ENCODE results near the gene GRIK4.

GRIK4 gene

GRCh38 chr11:120893440-120894201 is 382.1 kb downstream of the GRIK4 start:
- peaks cover 9% of the 10 kb centered on the region for H3K27me3 ChIP-seq (ENCODE audit: insufficient read depth, poor library complexity, severe bottlenecking)
- no peaks in the 10 kb centered on the region for H3K4me1 ChIP-seq (ENCODE audit: insufficient read depth, poor library complexity, severe bottlenecking)
- no peaks in the 10 kb centered on the region for H3K36me3 ChIP-seq (ENCODE audit: low read depth)
- no peak for TF ChIP-seq CTCF (IDR thresholded peaks at IDR 0.05; ENCODE audit: poor library complexity, severe bottlenecking)
- ATAC-seq (ENCODE audit: low read depth) (no peak), DNase-seq (ENCODE audit: low spot score) (no peak)
- H3K9me3 ChIP-seq (ENCODE audit: severe bottlenecking), result no peaks in the 10 kb centered on the region
- no peak overlapping the region for H3K27ac ChIP-seq (ENCODE audit: poor library complexity, severe bottlenecking)
- no peak overlapping the region for H3K4me3 ChIP-seq (ENCODE audit: severe bottlenecking)

GRCh38 chr11:120894202-120894985 is 382.8 kb downstream of the GRIK4 start:
- H3K9me3 ChIP-seq (ENCODE audit: severe bottlenecking), result no peaks in the 10 kb centered on the region
- H3K4me1 ChIP-seq (ENCODE audit: insufficient read depth, poor library complexity, severe bottlenecking), result no peaks in the 10 kb centered on the region
- peaks cover 9% of the 10 kb centered on the region for H3K27me3 ChIP-seq (ENCODE audit: insufficient read depth, poor library complexity, severe bottlenecking)
- DNase-seq (ENCODE audit: low spot score), result no peak
- no peaks in the 10 kb centered on the region for H3K36me3 ChIP-seq (ENCODE audit: low read depth)
- no peak overlapping the region for H3K4me3 ChIP-seq (ENCODE audit: severe bottlenecking)
- no peak for TF ChIP-seq CTCF (IDR thresholded peaks at IDR 0.05; ENCODE audit: poor library complexity, severe bottlenecking)
- no peak for ATAC-seq (ENCODE audit: low read depth)
- no peak overlapping the region for H3K27ac ChIP-seq (ENCODE audit: poor library complexity, severe bottlenecking)

GRCh38 chr11:120896687-120897086 is 385.1 kb downstream of the GRIK4 start:
- Histone ChIP-seq H3K36me3 (ENCODE audit: low read depth) (no peaks in the 10 kb centered on the region), H3K4me1 (ENCODE audit: insufficient read depth, poor library complexity, severe bottlenecking) (no peaks in the 10 kb centered on the region), H3K9me3 (ENCODE audit: severe bottlenecking) (no peaks in the 10 kb centered on the region), H3K27me3 (ENCODE audit: insufficient read depth, poor library complexity, severe bottlenecking) (peaks cover 9% of the 10 kb centered on the region), H3K27ac (ENCODE audit: poor library complexity, severe bottlenecking) (no peak overlapping the region), H3K4me3 (ENCODE audit: severe bottlenecking) (no peak overlapping the region)
- no peak for DNase-seq (ENCODE audit: low spot score)
- TF ChIP-seq CTCF (IDR thresholded peaks at IDR 0.05; ENCODE audit: poor library complexity, severe bottlenecking), result no peak
- ATAC-seq (ENCODE audit: low read depth), result no peak

- H3K4me3 ChIP-seq (ENCODE audit: severe bottlenecking), result no peak overlapping the region
- no peaks in the 10 kb centered on the region for H3K36me3 ChIP-seq (ENCODE audit: low read depth)
- H3K27ac ChIP-seq (ENCODE audit: poor library complexity, severe bottlenecking), result no peak overlapping the region
- H3K9me3 ChIP-seq (ENCODE audit: severe bottlenecking), result no peaks in the 10 kb centered on the region
- TF ChIP-seq CTCF (IDR thresholded peaks at IDR 0.05; ENCODE audit: poor library complexity, severe bottlenecking), result no peak
- peaks cover 4% of the 10 kb centered on the region for H3K27me3 ChIP-seq (ENCODE audit: insufficient read depth, poor library complexity, severe bottlenecking)
- no peak for ATAC-seq (ENCODE audit: low read depth)
- no peaks in the 10 kb centered on the region for H3K4me1 ChIP-seq (ENCODE audit: insufficient read depth, poor library complexity, severe bottlenecking)
- no peak for DNase-seq (ENCODE audit: low spot score)
Observed at GRCh38 chr11:120898568-120898967, 387.0 kb downstream of the GRIK4 start.

All from RWPE2 (cell line).